GM21515 (cell line): ENCODE data around the gene ZNF512B.
"Not testable (repeated sequence)": the region's sequence is repeated elsewhere in the genome, so short reads cannot be mapped to it uniquely, and the experiment has no call there.

Source experiments
- ATAC-seq: cut with Tn5 transposase; IDR thresholded peaks from one replicate; pipeline ENCODE4 v1.9.1; 2021; ENCODE audit not compliant: unreplicated experiment

The ZNF512B gene

DNA sequence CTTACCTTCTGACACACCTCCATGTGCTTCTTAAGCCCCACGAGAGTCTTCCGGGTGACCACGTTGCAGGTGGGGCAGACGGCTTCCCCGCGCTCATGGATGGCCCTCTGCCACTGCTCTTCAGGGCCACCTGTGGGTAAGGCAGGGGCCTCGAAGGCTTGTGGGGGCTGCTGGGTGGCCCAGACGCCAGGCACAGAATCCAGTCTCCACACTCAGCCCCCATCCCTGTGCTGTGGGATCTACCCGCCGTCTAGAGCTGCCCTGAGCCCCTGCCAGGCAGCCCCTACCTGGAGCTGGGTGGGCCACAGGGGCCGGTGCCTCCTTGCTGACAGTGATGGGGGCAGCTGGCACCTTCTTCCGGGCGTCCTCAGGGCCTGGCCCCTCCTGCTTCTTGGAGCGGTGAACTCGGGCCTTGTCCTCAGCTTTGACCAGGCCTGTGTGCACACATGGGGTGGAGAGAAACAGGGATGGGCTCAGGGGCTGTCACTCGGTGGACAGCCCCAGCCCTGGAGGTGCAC lies 5.9 kb downstream of the ZNF512B start:
- ATAC-seq = no peak

DNA sequence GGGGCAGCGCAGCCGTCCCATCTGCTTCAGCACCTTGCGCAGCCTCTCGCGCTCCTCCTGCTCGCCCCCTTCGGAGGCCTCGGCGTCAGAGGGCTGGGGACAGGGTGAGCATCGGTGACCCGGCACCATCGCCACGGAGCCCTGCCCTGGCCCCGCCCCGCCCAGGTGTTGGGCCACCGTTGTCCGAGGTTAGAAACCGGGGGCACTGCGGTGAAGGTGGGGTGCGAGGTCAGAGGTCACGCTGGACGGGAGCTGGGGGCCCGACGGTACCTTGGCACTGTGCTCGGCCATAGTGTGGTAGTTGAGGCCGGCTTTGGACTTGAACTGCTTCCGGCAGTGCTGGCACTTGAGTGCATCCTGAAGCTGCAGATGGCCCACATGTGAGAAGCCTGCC lies 6.4 kb downstream of the ZNF512B start:
- no peak for ATAC-seq

DNA sequence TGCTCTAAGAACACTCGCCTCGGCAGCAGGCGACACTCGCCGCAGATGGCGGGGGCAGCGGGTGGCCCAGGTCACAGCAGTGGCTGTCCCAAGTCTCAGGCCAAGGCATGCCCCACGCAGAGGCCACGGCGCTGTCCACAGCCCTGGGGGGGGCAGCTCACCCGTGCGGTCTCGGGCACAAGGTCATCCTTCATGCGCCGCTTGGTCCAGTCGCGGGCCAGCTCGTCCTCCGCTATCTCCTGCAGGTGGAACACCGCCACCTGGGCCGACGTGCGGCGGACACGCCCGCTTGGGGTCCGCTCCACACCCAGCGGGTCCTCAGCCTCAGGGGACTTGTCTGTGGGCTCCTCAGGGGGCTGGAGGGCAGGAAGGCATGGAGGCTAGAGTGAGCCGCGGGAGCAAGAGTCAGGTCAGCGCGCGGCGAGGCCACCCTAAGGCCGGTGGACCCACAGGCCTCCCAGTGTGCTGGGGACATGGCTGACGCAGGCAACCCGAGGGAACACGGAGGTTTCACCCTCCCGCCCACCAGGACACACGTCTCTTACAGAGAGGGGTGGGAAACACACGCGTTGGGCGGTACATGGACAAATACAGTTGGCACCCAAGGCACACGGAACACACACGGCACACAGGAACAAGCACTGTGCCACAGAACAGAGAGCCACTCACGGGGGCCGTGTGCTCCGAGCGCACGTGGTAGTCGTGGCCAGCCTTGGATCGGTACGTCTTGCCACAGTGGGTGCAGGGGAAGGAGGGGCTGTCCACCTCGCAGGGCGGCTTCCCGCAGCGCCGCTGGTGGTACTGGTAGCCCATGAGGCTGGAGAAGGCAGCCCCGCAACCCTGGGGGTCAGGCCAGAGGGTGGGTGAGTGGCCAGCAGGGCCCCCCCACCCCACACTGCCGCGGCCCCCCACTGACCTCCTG lies 7.0 kb downstream of the ZNF512B start:
- no peak for ATAC-seq

DNA sequence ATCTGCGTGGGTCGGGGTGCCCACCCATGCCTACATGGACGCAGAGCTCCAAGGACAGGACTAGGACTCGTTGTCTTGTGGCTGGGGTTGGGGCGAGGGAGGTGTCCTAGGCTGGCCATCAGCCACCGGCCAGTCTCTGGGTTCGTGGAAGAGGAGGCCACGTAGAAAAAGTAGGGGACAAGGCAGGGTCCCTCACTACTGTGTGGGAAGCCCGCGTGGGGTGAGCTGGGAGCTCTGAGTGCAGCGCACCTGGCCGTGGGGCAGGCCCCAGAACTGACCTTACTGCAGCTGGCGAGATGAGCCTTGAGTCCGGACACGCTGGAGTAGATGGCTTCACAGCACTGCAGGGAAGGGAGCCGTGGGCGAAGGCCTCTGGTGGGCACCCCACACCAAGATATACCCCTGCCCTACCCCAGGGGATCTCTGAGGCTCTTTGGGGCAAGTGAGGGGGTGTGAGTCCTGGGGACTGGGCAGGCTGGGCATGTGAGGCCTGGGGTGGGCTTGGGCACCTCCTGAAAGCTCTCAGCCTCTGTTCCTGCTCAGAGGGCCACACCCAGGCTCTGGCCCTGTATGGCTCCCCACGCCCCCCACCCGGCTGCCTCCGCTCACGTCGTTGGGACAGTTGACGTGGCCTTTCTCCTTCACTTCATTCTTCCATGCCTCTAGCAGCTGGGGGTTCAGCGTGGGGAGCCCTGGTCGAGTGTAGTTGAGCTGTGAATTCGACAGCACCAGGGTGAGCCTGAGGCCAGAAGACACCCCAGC lies 7.9 kb downstream of the ZNF512B start:
- ATAC-seq = no peak

DNA sequence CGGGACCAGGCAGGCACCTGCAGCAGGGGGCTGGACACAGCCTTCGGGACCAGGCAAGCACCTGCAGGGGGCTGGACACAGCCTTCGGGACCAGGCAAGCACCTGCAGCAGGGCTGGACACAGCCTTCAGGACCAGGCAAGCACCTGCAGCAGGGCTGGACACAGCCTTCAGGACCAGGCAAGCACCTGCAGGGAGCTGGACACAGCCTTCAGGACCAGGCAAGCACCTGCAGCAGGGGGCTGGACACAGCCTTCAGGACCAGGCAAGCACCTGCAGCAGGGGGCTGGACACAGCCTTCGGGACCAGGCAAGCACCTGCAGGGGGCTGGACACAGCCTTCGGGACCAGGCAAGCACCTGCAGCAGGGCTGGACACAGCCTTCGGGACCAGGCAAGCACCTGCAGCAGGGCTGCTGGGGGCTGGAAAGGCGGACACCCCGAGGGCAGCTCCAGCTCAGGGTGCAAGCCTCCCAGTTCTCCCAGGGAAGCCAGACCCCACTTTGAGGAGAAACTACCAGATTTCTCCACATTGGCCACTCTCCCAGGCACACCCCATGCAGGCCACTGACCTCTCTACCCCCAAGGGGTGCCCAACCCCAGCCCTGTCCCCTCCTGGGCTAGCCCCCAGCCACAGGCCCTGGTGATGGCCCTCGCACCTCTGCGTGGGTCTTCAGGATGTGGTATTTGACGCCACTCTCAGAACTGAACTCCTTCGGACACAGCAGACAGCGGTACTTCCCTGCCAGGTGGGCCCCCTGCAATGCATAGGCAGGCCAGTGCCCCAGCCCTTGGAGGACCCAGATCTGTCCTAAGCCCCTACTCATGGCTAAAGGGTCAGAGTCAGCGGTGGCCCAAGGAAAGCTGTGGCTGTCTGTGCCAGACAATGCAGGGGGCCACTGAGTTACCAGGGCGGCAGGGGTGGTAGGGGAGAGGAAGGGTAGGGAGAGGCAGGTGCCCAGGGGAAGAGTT lies 8.8 kb downstream of the ZNF512B start:
- ATAC-seq = not testable (repeated sequence)

DNA sequence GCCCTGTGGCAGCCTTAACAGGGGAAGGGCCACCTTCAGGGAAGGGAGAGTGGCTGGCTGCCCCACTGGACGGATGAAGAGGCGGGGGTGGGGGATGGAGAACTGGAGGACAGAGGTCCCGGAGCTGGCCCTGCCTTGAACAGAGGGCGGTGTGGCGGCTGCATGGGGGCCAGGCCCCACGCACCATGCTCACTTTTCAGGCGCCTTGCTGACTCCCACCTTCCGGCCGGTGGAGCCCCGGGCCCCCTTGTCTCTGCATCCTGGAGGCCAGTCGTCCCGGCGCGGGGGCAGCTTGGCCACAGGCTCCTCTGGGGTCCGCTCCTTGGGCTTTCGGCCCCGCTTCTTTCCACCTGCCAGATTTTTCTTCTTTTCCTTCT lies 10.0 kb downstream of the ZNF512B start:
- ATAC-seq = no peak

DNA sequence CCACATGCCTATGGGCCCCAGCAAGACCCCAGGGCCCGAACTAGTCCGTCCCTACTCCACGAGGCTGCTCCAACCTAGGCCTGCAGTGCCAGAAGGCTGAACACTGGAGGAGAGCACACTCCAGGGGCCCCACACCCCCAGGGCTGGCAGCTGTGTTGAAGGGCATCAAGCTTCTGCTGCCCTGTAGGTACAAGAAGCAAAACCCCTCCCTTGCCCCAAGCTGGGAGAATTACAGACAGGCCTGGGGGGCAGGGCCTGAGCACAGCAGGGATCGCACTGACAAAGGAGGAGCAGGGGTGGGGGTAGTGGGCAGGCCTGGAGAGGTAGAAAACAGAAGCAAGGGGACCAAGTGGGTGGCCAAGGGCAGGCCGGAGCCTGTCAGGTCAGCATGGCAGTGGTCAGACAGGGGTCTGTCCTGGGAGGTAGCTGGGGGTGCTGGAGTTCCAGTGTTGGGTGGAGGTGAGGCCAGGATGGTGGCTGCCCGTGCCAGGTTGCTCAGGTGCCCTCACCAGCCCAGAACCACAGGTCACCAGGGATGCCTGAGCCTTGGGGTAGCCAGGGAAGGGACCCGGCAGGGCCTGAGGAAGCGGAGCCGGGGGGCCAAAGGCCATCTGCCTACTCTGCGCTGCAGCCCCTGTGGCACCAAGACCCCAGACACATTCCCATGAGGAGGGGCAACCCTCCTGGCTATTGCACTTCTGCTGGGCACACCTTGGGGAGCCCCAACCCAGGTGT lies 10.6 kb downstream of the ZNF512B start:
- ATAC-seq = no peak

DNA sequence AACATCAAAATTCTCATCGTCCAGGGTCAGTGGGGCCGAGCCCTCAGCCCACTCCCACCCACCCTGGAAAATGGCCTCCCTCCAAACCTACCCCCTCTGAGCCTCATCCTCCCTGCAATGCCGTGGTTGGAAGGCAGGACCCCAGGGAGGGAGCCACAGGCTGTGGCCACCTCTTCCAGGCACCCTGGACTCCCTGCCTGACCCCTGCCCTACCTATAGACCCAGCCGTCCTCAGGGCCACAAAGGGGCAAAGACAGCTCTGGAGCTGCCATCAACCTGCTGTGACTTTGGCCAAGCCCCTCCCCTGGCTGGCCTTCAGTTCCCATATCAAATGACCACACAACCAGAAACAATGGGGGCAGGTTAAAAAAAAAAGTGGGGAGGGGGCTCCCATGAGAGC lies 11.3 kb downstream of the ZNF512B start:
- no peak for ATAC-seq

DNA sequence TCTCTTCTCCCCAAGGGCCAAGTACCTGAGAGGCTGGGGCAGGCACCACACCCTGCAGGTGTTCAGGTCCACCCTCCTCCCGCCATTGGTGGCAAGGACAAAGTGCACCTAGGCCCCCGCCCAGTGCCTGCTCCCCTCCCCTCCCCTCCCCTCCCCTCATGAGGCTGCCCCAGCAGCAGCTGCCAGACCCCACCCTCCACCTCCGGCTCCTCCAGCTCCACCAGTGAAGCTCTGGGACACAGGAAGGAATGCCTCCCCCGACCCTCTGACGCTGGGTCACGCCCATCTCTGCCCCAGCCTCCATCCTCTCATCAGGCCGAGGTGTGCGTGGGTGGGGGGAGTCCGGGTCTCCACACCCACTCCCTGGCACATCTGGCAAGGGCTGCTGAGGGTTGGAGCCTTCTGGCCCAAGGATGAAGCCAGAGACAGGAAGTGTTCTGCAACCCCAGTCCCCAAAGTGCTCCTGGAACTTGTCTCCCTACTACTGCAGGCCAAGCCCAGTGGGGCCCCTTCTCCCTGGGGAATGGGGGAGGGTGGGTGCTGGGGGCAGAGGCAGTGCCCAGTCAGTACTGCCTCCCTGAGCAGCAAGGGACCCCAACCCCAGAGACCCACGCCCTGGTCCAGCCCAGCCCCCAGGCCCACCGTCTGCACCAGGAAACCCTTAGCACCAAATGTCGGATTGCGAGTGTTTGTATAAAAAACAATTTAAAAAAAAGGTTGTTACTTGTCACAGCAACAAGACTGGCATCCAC lies 11.9 kb downstream of the ZNF512B start:
- ATAC-seq = no peak

DNA sequence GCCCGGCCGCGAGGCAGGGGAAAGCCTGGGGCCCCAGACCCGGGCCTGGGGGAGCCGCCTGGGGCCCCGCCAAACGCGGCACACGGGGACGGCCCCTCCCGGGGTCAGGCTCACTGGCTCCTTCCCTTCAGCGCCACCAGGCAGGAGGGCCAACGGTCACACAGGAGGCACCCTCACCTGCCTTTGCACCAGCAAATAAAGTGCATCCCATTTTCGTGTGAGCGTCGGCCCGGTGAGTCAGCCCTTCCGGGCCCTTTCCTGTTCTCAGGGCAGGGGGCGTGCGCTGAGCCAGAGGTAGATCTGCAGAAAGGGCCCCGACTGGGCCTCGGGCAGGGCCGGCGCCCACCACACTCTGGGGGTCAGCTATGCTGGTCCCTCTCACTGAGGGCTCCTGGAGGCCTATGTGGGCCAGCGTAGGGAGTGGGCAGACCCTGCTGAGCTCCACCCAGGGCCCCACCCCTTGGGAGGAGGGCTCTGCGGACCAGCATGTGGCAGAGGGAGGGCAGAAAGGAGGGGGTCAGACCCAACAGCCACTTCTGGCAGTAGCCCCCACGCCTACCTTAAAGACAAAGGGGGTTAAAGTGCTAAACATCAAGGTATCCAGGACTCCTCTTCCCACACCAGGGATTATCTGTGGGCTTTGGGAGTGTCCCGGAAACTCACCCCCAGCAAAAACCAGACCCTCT lies 12.6 kb downstream of the ZNF512B start:
- no peak for ATAC-seq

DNA sequence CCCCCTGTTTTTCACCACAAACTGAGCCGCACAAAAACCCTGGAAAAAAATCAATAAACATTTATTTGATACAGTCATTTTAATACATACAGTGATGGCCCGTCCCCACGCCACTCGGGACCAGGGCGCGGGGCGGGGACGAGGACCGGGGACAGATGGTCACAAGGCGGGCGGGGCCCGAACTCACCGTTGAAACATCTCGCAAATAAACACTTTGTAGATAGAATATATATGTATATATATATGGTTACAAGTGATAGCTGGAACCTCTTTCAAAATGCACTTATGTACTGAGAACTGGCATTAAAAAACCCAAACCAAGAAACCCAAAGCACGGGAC lies 13.1 kb downstream of the ZNF512B start:
- ATAC-seq = no peak

DNA sequence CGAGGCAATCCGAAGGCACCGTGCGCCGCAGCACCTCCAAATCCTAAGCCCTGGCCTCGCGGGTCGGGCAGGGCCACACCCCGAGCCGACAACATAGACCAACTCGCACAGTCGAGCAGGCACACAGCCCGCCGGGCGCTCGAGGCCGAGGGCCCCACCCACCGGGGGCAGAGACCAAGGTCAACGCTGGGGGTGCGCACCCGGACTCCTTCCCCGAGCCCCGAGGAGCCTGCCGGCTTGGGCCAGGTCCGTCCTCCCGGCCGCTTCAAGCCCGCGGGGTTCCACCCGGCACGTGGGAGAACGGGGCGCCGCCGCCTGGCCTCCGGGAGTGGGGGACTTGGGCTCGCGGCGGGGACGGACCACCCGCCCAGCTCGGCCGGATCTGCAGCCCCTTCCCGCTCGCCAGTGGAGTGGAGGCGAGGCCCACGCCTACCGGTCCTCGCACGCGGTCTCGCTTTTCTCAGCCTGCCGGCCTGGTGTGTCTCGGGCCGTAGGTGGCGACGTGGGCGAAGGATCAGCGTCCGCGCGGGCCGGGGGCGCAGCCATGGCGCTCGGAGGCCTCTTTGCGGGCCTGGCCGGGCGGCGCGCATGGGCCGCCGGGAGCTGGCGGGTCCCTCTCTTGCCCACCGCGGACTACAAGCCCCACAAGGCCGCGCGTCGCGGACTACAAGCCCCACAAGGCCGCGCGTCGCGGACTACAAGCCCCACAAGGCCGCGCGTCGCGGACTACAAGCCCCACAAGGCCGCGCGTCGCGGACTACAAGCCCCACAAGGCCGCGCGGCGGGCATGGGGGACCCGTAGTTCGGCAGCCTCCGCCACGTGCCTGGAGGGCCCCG lies 13.7 kb downstream of the ZNF512B start, which contains the start of gene UCKL1:
TSS of gene UCKL1 (minus strand) at position 590 of the 837 bp plus-strand sequence. CDS start at position 546, 44 bp downstream.
- peak; percentile 61 for ATAC-seq

DNA sequence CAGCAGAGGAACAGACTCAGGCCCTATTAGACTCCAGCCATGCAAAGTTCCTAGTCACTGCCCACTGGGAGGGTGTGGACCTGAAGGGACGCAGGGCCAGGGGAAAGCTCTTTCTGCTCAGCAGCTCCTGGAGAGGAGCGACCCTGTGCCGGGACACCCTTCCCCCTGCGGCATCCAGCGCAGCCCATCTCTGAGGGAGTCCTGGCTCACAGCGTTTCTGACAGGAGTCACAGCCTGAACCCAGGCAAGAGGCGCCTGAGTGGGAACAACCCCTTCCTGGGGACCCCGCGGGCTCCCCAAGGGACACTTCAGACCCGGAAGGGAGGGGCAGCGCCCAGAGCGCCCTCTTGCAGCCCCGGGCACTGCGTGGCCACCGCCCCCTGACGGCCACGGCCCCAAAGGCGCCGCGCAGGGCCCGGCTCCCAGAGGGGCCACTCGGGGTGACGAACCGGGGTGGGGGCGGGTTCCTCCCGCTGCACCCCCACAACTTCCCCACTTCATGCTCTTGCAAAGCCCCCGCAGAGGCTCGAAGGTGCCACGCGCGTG lies 14.4 kb downstream of the ZNF512B start:
- ATAC-seq = peak; percentile 18

DNA sequence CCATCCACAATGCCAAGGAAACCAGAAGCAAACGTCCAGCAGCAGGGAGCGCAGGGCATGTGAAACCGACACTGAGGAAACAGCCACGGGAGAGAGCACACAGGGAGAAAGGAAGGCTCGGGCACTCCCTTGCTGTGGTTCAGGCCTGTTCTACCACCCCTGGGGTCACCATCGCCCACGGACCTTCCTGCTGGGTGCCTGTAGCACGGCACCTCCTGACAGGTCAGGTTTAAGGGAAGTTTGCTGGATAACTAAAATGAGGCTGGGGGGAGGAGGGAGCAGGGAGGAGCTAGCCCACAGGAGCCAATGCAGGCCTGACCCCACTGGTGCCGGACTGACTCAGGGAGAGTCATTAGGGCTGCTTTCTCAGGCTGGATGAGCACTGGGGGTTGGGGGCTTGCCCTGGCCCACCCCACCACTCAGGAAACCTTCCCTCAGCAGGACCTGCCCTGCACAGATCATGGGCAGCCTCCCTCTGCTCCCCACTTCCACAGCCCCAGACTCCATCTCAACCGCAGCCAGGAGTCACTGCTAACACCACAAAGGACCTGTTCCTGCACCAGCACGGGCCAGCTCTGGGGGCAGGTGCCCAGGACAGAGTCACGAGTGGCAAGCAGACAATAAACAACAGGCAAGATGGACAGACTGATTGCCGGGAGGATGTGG lies 15.8 kb downstream of the ZNF512B start:
- no peak for ATAC-seq

DNA sequence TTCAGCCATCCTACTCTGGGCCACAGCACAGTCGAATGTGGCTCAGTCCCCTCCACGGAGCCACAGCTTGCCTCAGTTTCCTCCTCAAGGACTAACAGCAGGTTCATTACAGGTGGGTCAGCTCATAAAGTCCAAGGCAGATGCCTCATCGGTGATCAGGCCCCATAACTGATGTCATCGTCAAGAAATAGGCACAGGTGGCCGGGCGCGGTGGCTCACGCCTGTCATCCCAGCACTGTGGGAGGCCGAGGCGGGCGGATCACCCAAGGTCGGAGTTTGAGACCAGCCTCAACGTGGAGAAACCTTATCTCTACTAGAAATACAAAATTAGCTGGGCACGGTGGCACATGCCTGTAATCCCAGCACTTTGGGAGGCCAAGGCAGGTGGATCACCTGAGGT lies 17.0 kb downstream of the ZNF512B start:
- no peak for ATAC-seq

DNA sequence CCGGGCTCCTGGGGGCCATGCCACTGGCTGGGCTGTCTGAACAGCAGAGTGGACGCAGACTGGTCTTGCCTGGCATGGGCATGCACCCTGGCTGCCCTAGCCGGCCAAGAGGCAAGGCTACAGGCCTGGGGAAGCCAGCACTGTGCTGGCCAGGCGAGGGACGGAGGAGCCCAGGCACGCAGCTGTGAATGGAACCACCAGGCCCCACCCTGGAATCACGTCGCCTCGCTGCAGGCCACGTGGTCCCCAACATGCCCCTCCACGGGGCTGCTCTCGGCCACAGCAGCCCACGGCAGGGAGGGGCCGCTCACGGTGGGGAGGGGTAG lies 17.6 kb downstream of the ZNF512B start:
- no peak for ATAC-seq
